Upper lobe of right lung (tissue), 1 donor: ENCODE results near the gene KIAA0319L. TPM values are rescaled to one million over a fixed set of nuclear protein-coding genes. Genes with fewer than 3 reads are reported as not detected.
"Not testable (repeated sequence)": the region's sequence is repeated elsewhere in the genome, so short reads cannot be mapped to it uniquely, and the experiment has no call there.

Experiments used
- ATAC-seq: fragments of 200-7000 bp; cut with Tn5 transposase; one replicate; pipeline ENCODE4 v1.9.1; 2020; ENCODE audit warnings: mild to moderate bottlenecking, moderate library complexity
- DNase-seq: peaks from one replicate; pipeline ENCODE4 v3.0.0-alpha.2; 2020
- H3K27ac ChIP-seq: fragments of 200-600 bp; one replicate; pipeline ENCODE4 v1.8.0; 2022
- H3K27me3 ChIP-seq: fragments of 200-600 bp; one replicate; pipeline ENCODE4 v1.8.0; 2022; ENCODE audit warnings: mild to moderate bottlenecking
- H3K36me3 ChIP-seq: fragments of 200-600 bp; one replicate; pipeline ENCODE4 v1.8.0; 2022
- H3K4me1 ChIP-seq: fragments of 200-600 bp; one replicate; pipeline ENCODE4 v1.8.0; 2022
- H3K4me3 ChIP-seq: fragments of 200-600 bp; one replicate; pipeline ENCODE4 v1.8.0; 2022; ENCODE audit warnings: mild to moderate bottlenecking
- H3K9me3 ChIP-seq: fragments of 200-600 bp; one replicate; pipeline ENCODE4 v1.8.0; 2022
- CTCF ChIP-seq: fragments of 200-600 bp; IDR thresholded peaks from one replicate; pipeline ENCODE4 v1.8.0; 2022; ENCODE audit warnings: antibody characterized with exemption
- intact Hi-C: fragments of 100-400 bp; cut with DNase I; formaldehyde crosslinking; loops from one replicate; pipeline ENCODE4 v1.11.0; 2022
- total RNA-seq: library from RNA; stranded (reverse); fragmentation: NEBNext Ultra II Directional; extraction: Animal tissue kit (Norgen Biotek cat#: 25700); gene quantifications from one replicate; pipeline ENCODE4 v1.2.1, GENCODE V29; 2021
- donor health status: DM: no; HTN: yes; CAD: no; lungs with severe emphysema.

KIAA0319L gene
- total RNA-seq, 1 donor from 2014 or later = 87.7 TPM

- Histone ChIP-seq H3K36me3 (peaks cover 66% of the 10 kb centered on the region), H3K4me3 (no peak overlapping the region), H3K4me1 (peaks cover 6% of the 10 kb centered on the region), H3K9me3 (no peaks in the 10 kb centered on the region), H3K27me3 (no peaks in the 10 kb centered on the region), H3K27ac (no peak overlapping the region)
- DNase-seq = no peak
- intact Hi-C loops = no loop called here
- TF ChIP-seq CTCF = no peak
- no peak for ATAC-seq
Observed at GRCh38 chr1:35475356-35475755, 81.8 kb downstream of the KIAA0319L start.

- H3K27ac ChIP-seq, ATAC-seq, H3K4me3 ChIP-seq, H3K9me3 ChIP-seq, intact Hi-C loops, H3K4me1 ChIP-seq, DNase-seq, H3K27me3 ChIP-seq: not testable (repeated sequence)
- peaks cover 73% of the 10 kb centered on the region for H3K36me3 ChIP-seq
Observed at GRCh38 chr1:35473216-35473615, 84.0 kb downstream of the KIAA0319L start.

- intact Hi-C loops = no loop called here
Observed at GRCh38 chr1:35470977-35471613, 86.1 kb downstream of the KIAA0319L start.

GRCh38 chr1:35466120-35466519, 91.1 kb downstream of the KIAA0319L start:
- H3K36me3 ChIP-seq = peaks cover 72% of the 10 kb centered on the region
- no peaks in the 10 kb centered on the region for H3K4me1 ChIP-seq
- no peak for DNase-seq
- ATAC-seq = no peak
- no peaks in the 10 kb centered on the region for H3K9me3 ChIP-seq
- no peak for TF ChIP-seq CTCF
- intact Hi-C loops = no loop called here
- no peaks in the 10 kb centered on the region for H3K27me3 ChIP-seq
- H3K27ac ChIP-seq = no peak overlapping the region
- no peak overlapping the region for H3K4me3 ChIP-seq

More at GRCh38 chr1:35470977-35471613, 86.1 kb downstream of the KIAA0319L start:
- Histone ChIP-seq H3K9me3 (no peaks in the 10 kb centered on the region), H3K36me3 (peaks cover 63% of the 10 kb centered on the region), H3K4me1 (peaks cover 6% of the 10 kb centered on the region), H3K4me3 (no peak overlapping the region), H3K27ac (no peak overlapping the region), H3K27me3 (no peaks in the 10 kb centered on the region)
- DNase-seq (no peak), ATAC-seq (no peak)
- TF ChIP-seq CTCF = no peak

- H3K36me3 ChIP-seq = peaks cover 68% of the 10 kb centered on the region
- H3K9me3 ChIP-seq, H3K4me3 ChIP-seq, H3K27me3 ChIP-seq, intact Hi-C loops, DNase-seq, H3K27ac ChIP-seq, H3K4me1 ChIP-seq, ATAC-seq: not testable (repeated sequence)
Observed at GRCh38 chr1:35463749-35464148, 93.5 kb downstream of the KIAA0319L start.

- DNase-seq = no peak
- H3K4me3 ChIP-seq = no peak overlapping the region
- TF ChIP-seq CTCF = no peak
- no peak for ATAC-seq
- no peak overlapping the region for H3K27ac ChIP-seq
- no peaks in the 10 kb centered on the region for H3K4me1 ChIP-seq
- no peaks in the 10 kb centered on the region for H3K9me3 ChIP-seq
- H3K27me3 ChIP-seq = no peaks in the 10 kb centered on the region
- peaks cover 73% of the 10 kb centered on the region for H3K36me3 ChIP-seq
- intact Hi-C loops = no loop called here
Observed at GRCh38 chr1:35463232-35463631, 94.0 kb downstream of the KIAA0319L start.
